DMS153 (cell line): ENCODE results near the gene FBXL22.
"Not testable (repeated sequence)": the region's sequence is repeated elsewhere in the genome, so short reads cannot be mapped to it uniquely, and the experiment has no call there.

Experiments used
- DNase-seq: peaks from one replicate; lab custom pipeline; 2025; lab: John Stamatoyannopoulos, UW

The FBXL22 gene

GRCh38 chr15:63612300-63612699 lies 15.1 kb downstream of the FBXL22 start:
- no peak for DNase-seq

- no peak for DNase-seq
These were observed 18.7 kb downstream of the FBXL22 start for GRCh38 chr15:63615935-63616334.

- not testable (repeated sequence) for DNase-seq
These were observed 20.0 kb downstream of the FBXL22 start for GRCh38 chr15:63617147-63617546.

GRCh38 chr15:63617627-63618026 lies 20.4 kb downstream of the FBXL22 start:
- not testable (repeated sequence) for DNase-seq

GRCh38 chr15:63620760-63621159 lies 23.6 kb downstream of the FBXL22 start:
- not testable (repeated sequence) for DNase-seq

GRCh38 chr15:63623232-63623969 lies 26.2 kb downstream of the FBXL22 start:
- no peak for DNase-seq

- no peak for DNase-seq
These were observed 29.8 kb downstream of the FBXL22 start for GRCh38 chr15:63626955-63627354.

GRCh38 chr15:63628123-63628822 lies 31.1 kb downstream of the FBXL22 start:
- no peak for DNase-seq

GRCh38 chr15:63630036-63630751 lies 33.0 kb downstream of the FBXL22 start:
- no peak for DNase-seq

GRCh38 chr15:63633312-63633711 lies 36.1 kb downstream of the FBXL22 start:
- DNase-seq = no peak

GRCh38 chr15:63634154-63634553 lies 37.0 kb downstream of the FBXL22 start:
- DNase-seq = no peak

GRCh38 chr15:63636518-63637061 lies 39.4 kb downstream of the FBXL22 start:
- DNase-seq = no peak

- no peak for DNase-seq
These were observed 41.7 kb downstream of the FBXL22 start for GRCh38 chr15:63638839-63639238.

- DNase-seq = no peak
These were observed 43.0 kb downstream of the FBXL22 start for GRCh38 chr15:63640146-63640545.
